HG03139 (cell line): Measurements from ENCODE around the gene CIAO3.

Source experiments
- ATAC-seq: cut with Tn5 transposase; IDR thresholded peaks from one replicate; pipeline ENCODE4 v1.9.1; 2021; ENCODE audit not compliant: unreplicated experiment

Gene CIAO3

GRCh38 chr16:679814-680624 is 60.8 kb downstream of the CIAO3 start, which contains the start of gene STUB1:
Gene STUB1 (plus strand): TSS chr16:680410. CDS start chr16:680526, 116 bp downstream.
- no peak for ATAC-seq
